Ureter (tissue), 1 donor: ENCODE measurements around the gene PTPRT. TPM values are rescaled to one million over a fixed set of nuclear protein-coding genes. Genes with fewer than 3 reads are reported as not detected.

Experiments
- DNase-seq: peaks from one replicate; pipeline ENCODE4 v3.0.0-alpha.2; 2020; ENCODE audit warnings: low spot score
- total RNA-seq: library from RNA; stranded (reverse); gene quantifications from one replicate; pipeline ENCODE4 v1.2.4, GENCODE V29; 2023
- donor health status: DM: yes; HTN: yes; CAD: no.

PTPRT gene
- total RNA-seq, 1 donor from 2014 or later, result 0.10 TPM

- DNase-seq, result no peak
These were observed 1137.8 kb downstream of the PTPRT start for GRCh38 chr20:42051921-42052320.

DNA sequence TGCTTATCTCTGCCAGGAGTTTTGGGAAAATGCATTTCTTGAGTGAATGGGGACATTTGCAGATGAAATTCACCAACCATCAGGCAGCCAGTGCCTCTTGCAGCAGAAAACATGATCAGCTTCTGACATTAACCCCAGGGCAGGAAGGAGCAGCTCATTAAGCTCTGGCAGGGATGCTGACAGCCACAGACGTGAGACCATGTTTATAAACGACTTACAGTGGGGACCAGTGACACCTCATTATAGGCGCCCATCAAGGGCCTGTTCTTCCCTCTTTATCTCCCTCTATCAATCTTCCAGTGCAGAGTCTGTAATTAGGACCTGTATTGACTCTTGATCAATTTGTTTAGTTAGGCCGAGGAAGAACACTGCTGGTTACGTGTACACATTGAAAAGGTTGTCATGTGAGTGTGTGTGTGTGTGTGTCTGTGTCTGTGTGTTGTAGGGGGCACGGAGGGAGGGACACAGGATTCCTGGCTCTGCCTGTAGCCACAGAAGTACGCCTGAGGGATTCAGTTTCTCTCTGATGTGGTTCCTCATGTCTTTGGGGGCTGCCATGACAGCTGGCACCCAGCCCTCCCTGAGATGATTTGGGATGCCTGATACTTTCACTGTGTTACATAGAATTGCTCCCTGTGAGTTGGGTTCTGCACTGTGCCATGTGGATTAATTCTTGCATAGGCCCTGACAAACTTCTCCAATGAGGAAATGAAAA is 1143.2 kb downstream of the PTPRT start:
- no peak for DNase-seq

DNA sequence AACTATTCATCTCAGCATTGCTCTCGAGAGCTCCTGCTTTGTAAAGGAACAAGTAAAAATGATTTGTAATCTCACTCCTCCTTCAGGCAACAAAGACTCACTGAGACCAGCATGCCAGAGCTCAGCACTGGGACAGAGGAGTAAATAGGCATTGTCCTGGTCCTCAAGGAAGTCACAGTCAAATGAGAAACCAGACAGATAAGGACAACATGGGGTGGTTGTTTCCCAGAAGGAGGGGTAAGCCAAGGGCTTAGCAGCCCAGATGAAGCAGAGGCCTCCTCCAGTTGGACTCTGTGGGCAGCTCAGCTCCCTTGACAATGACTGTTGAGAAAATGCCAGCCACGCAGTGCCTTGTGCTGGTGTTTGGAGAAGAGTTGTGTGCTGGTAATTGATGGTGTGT is 1145.8 kb downstream of the PTPRT start:
- DNase-seq, result no peak

DNA sequence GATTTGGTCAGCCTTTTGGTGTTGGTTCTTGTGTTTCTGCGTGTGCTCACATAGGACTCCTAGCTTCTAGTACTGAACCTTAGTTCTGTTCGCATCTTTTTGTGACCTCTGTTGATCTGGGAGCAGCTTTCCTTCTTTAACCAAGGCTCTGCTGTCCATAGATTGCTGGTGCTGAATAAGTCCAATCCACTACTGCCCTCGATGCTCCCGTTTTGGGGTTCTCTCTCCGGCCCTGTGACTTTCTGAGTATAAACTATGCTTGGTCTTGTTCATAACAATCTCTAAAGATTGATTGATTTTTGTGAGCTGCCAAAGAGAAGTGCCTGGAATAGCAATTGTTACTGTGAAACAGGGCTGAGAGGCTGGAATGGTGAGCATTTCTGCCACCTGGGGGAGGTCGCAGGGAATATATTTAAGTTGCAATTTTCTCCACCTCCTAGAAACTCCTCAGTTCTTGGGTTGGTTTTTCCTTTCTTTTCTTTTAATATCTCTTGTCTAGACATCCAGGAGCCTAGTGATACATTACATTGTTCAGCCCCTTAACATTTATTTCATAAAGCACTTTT is 1148.6 kb downstream of the PTPRT start:
- DNase-seq, result no peak

DNA sequence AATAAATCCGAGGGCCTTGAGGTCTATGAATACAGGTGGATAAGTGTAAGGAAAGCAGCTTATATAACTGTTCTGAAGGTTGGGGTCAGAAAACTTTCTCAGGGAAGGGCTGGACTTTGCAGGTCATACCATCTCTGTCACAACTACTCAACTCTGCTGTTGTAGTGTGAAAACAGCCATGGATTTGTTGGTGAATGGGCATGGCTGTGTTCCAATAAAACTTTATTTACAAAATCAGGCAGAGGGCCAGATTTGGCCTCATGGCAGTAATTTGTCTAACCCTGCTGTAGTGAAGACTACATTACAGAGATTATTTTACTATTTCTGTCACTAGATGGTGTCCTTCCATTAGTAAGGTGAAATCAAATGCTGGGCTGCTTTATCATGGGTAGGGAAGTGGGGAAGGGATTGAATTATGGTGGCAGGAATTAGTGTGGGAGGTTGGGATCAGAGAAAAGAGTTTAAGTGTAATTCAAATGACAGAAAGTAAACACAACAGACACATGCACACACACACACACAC is 1161.9 kb downstream of the PTPRT start:
- DNase-seq, result no peak

- no peak for DNase-seq
These were observed 1163.1 kb downstream of the PTPRT start for GRCh38 chr20:42026599-42026998.

DNA sequence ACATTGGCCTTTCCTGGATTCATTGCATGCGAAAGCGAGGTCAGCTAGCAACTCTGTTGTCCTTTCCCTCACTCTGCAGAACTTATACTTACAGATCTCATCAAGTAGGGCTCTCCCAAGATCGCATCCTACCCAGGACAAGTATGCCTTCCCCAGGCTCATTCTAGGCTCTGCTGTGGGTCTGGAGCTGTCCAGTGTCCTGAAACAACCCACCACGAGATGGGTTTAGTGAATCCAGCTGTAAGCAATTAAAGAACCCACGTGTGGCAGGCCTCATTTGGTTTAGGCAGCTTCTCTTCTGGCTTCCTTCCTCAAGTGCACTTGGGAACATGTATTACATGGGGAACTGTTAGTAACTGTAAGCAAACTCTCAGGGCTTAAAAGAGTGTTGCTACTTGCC is 1165.1 kb downstream of the PTPRT start:
- DNase-seq, result no peak
